IPS-15b (cell line): ENCODE measurements around the gene IZUMO1.

Source experiments
- H3K27me3 ChIP-seq: one replicate; pipeline ENCODE4 v1.6.1; 2013; ENCODE audit warnings: low read length; ENCODE audit not compliant: control insufficient read depth, insufficient read depth
- H3K36me3 ChIP-seq: one replicate; pipeline ENCODE4 v1.6.1; 2013; ENCODE audit warnings: low read length; ENCODE audit not compliant: control insufficient read depth, insufficient read depth
- H3K4me1 ChIP-seq: one replicate; pipeline ENCODE4 v1.6.1; 2013; ENCODE audit warnings: mild to moderate bottlenecking, low read length; ENCODE audit not compliant: control insufficient read depth, insufficient read depth
- H3K4me3 ChIP-seq: one replicate; pipeline ENCODE4 v1.5.1; 2013; ENCODE audit warnings: low read depth, low read length
- H3K9ac ChIP-seq: one replicate; pipeline ENCODE4 v1.6.1; 2013; ENCODE audit warnings: low read depth, mild to moderate bottlenecking, low read length
- H3K9me3 ChIP-seq: one replicate; pipeline ENCODE4 v1.6.1; 2013; ENCODE audit warnings: mild to moderate bottlenecking, low read length; ENCODE audit not compliant: control insufficient read depth, insufficient read depth

The IZUMO1 gene

DNA sequence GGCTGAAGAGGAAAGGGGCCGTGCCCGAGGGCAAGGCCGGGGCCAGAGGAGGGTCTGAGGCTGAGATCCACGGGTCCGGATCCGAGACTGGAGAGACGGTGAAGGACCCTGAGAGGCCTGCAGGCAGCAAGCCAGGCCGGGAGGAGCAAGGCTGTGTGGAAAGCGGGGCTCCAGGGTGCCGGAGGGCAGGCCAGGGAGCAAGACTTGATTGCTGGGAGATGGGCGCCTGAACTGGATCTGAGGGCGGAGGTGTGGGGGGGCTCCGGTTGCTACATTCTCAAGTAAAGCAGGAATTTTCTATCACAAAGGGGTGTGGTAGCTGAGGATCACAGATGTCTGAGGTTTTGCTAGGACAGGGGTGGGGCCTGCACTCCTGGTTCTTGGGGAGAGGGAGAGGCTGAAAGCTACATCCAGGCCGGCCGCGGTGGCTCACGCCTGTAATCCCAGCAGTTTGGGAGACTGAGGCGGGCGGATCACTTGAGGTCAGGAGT is 31.0 kb downstream of the IZUMO1 start:
- peaks cover 12% of the 10 kb centered on the region for H3K4me1 ChIP-seq
- no peak overlapping the region for H3K4me3 ChIP-seq
- no peaks in the 10 kb centered on the region for H3K27me3 ChIP-seq
- H3K9me3 ChIP-seq, result no peaks in the 10 kb centered on the region
- H3K36me3 ChIP-seq, result no peaks in the 10 kb centered on the region
- no peak overlapping the region for H3K9ac ChIP-seq

DNA sequence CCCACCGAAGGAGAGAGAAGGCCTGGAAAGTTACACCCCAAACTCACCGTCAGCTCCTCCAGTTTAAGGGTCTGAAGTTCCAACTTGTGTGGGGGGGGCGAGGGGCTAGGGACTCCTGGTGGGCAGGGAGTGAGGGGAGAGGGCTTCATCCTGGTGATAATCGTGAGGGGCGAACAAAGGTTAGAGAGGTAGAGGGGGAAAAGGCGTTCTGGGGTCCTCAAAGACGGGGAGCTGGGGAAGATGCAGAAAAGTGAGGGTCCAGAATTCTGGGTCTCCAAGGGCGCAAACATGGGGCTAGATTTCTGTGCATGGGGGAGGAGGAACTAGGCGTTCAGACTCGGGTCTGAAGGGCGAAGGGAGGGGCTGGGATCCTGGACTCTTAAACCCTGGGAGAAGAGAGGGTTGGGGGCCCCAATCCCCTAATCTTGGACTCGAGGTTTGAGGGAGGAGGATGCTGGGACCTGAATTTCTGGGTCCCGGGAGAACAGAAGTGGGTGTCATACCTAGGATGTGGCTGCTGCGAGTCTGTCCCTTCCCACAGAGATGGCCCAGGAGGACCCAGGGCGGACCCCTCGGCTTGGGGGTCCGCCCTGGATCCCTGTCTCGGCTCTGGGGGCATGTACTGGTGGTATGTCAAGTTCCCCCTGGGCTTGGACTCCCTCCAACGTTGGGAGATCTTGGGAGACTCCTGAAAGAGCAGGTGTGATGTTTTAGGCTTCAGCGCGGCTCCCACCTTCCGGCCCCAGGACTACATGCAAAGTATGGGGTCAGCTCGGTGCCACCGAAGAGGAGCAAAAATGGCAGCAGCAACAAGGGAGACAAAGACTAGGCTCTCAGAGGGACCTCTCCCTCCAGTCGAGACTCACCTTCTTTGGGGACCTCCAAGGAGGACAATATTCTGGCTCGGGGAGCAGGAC is 31.7 kb downstream of the IZUMO1 start:
- Histone ChIP-seq H3K9me3 (no peaks in the 10 kb centered on the region), H3K36me3 (no peaks in the 10 kb centered on the region), H3K9ac (peak overlapping the region; percentile 47), H3K4me3 (peak overlapping the region; percentile 66), H3K4me1 (peaks cover 12% of the 10 kb centered on the region), H3K27me3 (no peaks in the 10 kb centered on the region)

DNA sequence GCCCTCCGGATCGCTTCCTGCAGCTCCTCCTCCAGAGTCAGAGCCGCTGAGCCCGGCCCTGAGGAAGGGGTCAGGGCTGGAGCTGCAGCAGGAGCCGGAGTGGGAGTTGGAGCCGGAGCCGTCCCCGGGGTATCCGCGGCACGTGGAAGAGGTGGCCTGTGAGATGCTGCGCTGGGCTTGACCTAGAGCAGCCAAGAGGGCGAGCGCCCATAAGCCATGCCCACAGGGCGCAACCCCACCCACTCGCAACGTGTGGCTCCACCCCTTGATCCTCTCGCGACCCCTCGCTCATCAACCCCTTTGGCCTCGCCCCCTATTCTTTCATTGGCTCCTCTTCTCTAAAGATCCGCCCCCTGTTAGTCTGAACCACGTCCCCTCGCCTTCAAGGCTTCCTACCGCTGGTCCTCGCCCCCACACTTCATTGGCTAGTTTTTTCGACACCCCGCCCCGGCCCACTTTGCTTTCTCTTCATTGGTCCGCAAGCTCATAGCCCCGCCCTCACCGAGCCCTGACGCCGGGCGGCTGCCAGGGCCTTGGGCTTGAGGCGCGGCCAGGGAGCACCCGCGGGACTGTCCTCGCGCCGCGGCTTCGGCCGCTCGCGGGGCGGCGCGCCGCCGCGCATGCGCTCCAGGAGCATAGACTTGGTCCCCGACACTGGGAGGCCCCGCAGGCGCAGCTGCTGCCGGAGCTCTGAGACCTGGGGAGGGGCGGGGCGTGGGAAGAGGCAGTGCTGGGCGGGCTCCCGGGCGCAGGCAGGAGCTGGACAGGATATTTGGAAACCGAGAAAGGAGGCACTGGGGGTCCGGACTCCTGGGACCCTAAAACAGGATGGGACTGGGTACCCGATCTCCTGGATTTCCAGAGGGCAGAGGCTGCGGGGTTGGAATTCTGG is 32.6 kb downstream of the IZUMO1 start:
- H3K27me3 ChIP-seq, result no peaks in the 10 kb centered on the region
- no peaks in the 10 kb centered on the region for H3K9me3 ChIP-seq
- peak overlapping the region; percentile 47 for H3K9ac ChIP-seq
- peaks cover 11% of the 10 kb centered on the region for H3K4me1 ChIP-seq
- peak overlapping the region; percentile 93 for H3K4me3 ChIP-seq
- no peaks in the 10 kb centered on the region for H3K36me3 ChIP-seq

DNA sequence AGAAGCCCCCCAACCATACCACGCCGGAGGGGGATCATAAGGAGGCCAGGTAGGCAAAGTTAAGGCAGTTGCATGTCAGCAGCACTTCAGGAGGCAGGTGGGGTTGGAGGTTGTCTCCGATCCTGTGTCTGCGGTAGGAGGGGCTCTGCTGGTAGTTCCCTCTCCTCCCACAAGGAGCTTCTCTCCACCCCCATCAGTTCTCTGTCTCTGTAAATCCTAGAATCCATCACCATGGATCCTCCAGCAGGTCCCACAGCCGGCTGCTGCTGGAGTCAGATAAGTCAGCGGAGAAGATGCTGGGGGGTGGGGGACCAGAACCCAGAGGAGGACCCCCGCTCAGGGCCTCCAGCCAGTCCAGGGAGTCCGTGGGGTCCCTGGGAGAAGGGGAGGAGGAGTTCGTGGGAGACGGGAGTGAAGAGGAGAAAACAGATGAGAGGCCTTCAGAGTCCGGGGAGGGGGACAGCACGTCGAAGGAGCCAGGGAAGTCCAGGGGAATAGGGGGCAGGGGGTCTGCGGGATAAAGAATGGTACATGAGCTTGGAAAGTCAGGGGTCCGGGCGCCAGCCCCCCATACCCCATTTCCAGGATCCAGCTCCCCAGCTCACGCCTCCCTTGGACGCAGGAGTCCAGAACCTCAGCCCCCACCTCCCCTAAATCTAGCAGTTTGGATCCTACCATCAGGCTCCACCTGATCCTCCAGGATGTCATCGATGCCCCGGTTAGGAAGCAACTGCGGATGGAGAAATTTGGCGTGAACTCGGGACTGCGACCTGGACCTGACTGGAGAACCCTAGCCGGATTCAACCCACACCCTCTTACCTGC is 33.5 kb downstream of the IZUMO1 start:
- Histone ChIP-seq H3K4me3 (peak overlapping the region; percentile 93), H3K9ac (peak overlapping the region; percentile 47), H3K9me3 (no peaks in the 10 kb centered on the region), H3K27me3 (no peaks in the 10 kb centered on the region), H3K4me1 (peaks cover 5% of the 10 kb centered on the region), H3K36me3 (no peaks in the 10 kb centered on the region)

DNA sequence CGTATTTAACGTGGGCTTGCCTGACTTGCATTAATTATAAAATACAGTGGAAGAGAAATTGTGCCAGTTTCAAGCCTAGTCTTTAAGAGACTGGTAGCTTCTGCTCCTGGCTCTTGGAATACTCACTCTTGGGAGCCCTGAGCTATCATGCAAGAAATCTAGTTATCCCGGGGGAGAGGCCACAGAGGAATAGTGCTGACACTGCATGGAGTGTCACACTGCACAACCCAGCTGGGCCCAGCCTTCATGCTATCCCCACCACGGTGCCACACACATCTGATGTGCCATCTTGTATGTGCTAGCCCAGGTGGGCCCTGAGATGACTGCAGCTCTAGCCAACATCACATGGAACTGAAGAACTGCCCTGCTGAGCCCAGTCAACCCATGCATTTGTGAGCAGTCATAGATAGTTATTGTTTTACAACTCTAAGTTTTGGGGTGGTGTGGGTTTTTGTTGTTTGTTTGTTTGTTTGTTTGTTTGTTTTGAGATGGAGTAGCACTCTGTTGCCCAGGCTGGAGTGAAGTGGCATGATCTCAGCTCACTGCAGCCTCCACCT is 35.5 kb downstream of the IZUMO1 start:
- no peak overlapping the region for H3K9ac ChIP-seq
- H3K4me3 ChIP-seq, result no peak overlapping the region
- no peaks in the 10 kb centered on the region for H3K9me3 ChIP-seq
- H3K36me3 ChIP-seq, result no peaks in the 10 kb centered on the region
- no peaks in the 10 kb centered on the region for H3K27me3 ChIP-seq
- peaks cover 2% of the 10 kb centered on the region for H3K4me1 ChIP-seq

DNA sequence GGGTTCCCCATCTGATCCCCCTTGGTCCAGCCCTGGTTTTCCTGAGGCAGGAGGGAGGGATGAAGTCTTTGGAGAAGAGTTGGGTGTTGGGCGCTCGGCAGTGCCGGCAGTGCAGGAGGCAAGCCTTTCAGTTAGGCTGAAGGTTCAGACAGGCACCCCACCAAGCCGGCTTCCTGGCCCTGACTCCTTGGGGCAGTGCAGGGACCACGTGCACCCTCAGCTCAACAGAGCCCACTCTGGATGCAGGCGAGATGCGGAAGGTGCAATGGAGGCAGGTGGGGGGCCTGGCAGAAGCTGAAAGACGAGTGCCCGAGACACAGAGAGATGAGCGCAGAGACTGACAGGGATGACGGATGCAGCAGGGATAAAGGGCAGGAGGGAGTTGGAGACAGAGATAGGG is 38.2 kb downstream of the IZUMO1 start:
- Histone ChIP-seq H3K4me1 (no peaks in the 10 kb centered on the region), H3K4me3 (no peak overlapping the region), H3K36me3 (peaks cover 1% of the 10 kb centered on the region), H3K9ac (no peak overlapping the region), H3K9me3 (no peaks in the 10 kb centered on the region), H3K27me3 (no peaks in the 10 kb centered on the region)

DNA sequence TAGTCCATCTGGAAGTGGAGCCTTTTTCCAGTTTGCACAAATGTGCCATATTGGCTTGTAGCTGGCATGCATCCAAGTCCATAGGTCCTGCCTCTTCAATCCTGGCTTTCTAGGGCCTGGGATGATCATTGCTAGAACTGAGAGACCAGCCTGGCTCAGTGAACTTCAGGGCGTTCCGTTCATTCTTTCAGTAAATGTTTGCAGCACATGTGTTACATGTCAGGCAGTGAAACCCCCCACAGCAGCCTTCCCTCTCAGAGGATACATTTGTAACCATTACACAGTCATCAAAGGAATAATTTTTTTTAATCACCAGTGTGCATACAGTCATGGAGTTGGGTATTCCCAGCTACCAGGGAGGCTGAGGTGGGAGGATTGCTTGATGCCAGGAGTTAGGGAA is 41.3 kb downstream of the IZUMO1 start:
- no peaks in the 10 kb centered on the region for H3K27me3 ChIP-seq

DNA sequence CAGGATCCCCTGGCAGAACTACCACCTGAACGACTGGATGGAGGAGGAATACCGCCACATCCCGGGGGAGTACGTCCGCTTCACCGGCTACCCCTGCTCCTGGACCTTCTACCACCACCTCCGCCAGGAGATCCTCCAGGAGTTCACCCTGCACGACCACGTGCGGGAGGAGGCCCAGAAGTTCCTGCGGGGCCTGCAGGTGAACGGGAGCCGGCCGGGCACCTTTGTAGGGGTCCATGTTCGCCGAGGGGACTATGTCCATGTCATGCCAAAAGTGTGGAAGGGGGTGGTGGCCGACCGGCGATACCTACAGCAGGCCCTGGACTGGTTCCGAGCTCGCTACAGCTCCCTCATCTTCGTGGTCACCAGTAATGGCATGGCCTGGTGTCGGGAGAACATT is 43.4 kb downstream of the IZUMO1 start:
- peaks cover 4% of the 10 kb centered on the region for H3K36me3 ChIP-seq
- no peaks in the 10 kb centered on the region for H3K27me3 ChIP-seq
- no peak overlapping the region for H3K9ac ChIP-seq
- no peak overlapping the region for H3K4me3 ChIP-seq
- no peaks in the 10 kb centered on the region for H3K4me1 ChIP-seq
- no peaks in the 10 kb centered on the region for H3K9me3 ChIP-seq

More for the DNA sequence above, 41.3 kb downstream of the IZUMO1 start:
- no peaks in the 10 kb centered on the region for H3K4me1 ChIP-seq
- H3K9me3 ChIP-seq, result no peaks in the 10 kb centered on the region
- H3K4me3 ChIP-seq, result no peak overlapping the region
- H3K36me3 ChIP-seq, result peaks cover 4% of the 10 kb centered on the region
- H3K9ac ChIP-seq, result no peak overlapping the region

DNA sequence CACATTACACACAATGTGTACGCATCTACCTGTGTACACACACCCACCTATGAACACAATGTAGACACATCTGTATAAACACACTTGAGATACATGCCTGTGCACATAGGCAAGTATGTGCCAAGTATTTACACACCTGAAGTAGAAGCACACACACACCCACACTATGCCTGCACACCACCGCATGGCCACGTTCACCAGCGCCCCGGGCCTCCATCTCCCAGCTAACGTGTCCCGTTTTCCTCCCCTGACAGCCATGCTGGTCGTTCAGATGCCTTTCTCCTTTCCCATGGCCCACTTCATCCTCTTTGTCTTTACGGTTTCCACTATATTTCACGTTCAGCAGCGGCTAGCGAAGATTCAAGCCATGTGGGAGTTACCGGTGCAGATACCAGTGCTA is 44.0 kb downstream of the IZUMO1 start:
- H3K4me1 ChIP-seq, result no peaks in the 10 kb centered on the region
- peaks cover 4% of the 10 kb centered on the region for H3K36me3 ChIP-seq

DNA sequence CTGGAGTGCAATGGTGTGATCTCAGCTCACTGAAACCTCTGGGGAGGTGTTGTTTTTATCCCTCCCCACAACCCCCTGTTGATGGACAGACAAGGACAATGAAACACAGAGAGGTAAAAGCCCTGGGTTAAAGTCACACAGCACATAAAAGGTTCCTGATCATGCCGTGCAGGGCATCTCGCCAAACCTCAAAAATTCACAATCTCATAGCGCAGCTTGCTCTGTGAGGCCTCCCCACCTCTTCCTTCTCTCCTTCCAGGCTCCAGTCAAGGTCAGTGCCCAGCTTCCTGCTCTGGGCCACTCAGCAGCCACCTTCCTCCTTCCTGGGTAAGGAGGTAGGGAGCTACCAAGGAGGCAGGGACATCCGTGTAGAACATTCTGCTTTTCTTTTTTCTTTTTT is 48.7 kb downstream of the IZUMO1 start:
- Histone ChIP-seq H3K36me3 (peaks cover 2% of the 10 kb centered on the region), H3K27me3 (no peaks in the 10 kb centered on the region), H3K4me3 (no peak overlapping the region), H3K9ac (no peak overlapping the region), H3K9me3 (no peaks in the 10 kb centered on the region), H3K4me1 (peaks cover 2% of the 10 kb centered on the region)

More for the DNA sequence above, 44.0 kb downstream of the IZUMO1 start:
- Histone ChIP-seq H3K9ac (no peak overlapping the region), H3K27me3 (no peaks in the 10 kb centered on the region), H3K4me3 (no peak overlapping the region), H3K9me3 (no peaks in the 10 kb centered on the region)
